ENCODE results near the gene LYZL4.

Gene LYZL4

GRCh38 chr3:42428830-42429229, 18.4 kb upstream of the LYZL4 start:
- peak in 1 of 51 donors; percentile 6 for DNase-seq

GRCh38 chr3:42425736-42426407, 15.5 kb upstream of the LYZL4 start:
- DNase-seq = peak in 1 of 51 donors; percentile 16

GRCh38 chr3:42424911-42425310, 14.5 kb upstream of the LYZL4 start:
- no peak for DNase-seq

- DNase-seq = no peak
These were observed 11.7 kb upstream of the LYZL4 start for GRCh38 chr3:42421818-42422796.

GRCh38 chr3:42419563-42419962, 9.2 kb upstream of the LYZL4 start:
- no peak for DNase-seq

GRCh38 chr3:42412526-42413155, 2.2 kb upstream of the LYZL4 start:
- DNase-seq = no peak

- no peak for DNase-seq
These were observed 1.0 kb upstream of the LYZL4 start for GRCh38 chr3:42411429-42411828.

GRCh38 chr3:42408156-42408555, 2.3 kb downstream of the LYZL4 start:
- DNase-seq = no peak

GRCh38 chr3:42406727-42407450, 3.5 kb downstream of the LYZL4 start:
- DNase-seq = no peak

GRCh38 chr3:42405857-42406256, 4.6 kb downstream of the LYZL4 start:
- DNase-seq = no peak

- no peak for DNase-seq
These were observed 6.7 kb downstream of the LYZL4 start for GRCh38 chr3:42403737-42404136.

GRCh38 chr3:42402394-42403096, 7.9 kb downstream of the LYZL4 start:
- no peak for DNase-seq

GRCh38 chr3:42398080-42398479, 12.3 kb downstream of the LYZL4 start:
- no peak for DNase-seq

- no peak for DNase-seq
These were observed 12.8 kb downstream of the LYZL4 start for GRCh38 chr3:42397644-42398043.

- no peak for DNase-seq
These were observed 15.7 kb downstream of the LYZL4 start for GRCh38 chr3:42394579-42395288.

- no peak for DNase-seq
These were observed 22.4 kb downstream of the LYZL4 start for GRCh38 chr3:42387802-42388651.

- no peak for DNase-seq
These were observed 28.8 kb downstream of the LYZL4 start for GRCh38 chr3:42381551-42382082.

- no peak for DNase-seq
These were observed 32.7 kb downstream of the LYZL4 start for GRCh38 chr3:42377681-42378080.

GRCh38 chr3:42376344-42376798, 34.0 kb downstream of the LYZL4 start:
- peak in 2 of 51 donors; percentile 5 to 6 for DNase-seq
